Spleen (tissue), 11 donors: Measurements from ENCODE around the gene RBPMS2. TPM values are rescaled to one million over a fixed set of nuclear protein-coding genes. Genes with fewer than 3 reads are reported as not detected.

ENCODE experiments used
- DNase-seq: peaks from one replicate; pipeline ENCODE4 v3.0.0-alpha.2; 2020
- H3K27ac ChIP-seq, 8 donors: fragments of 200-600 bp; sonication (generic) in 7 of 8; 1 replicate in 4 of 8; 2 replicates in 4 of 8; pipeline versions ENCODE4 v1.5.0 to v1.8.0; 2016 to 2021; ENCODE audit warnings: inconsistent platforms in 4 of 8, mild to moderate bottlenecking in 4 of 8, moderate library complexity in 1 of 8
- H3K27me3 ChIP-seq, 7 donors: fragments of 200-600 bp; sonication (generic) in 6 of 7; replicated peaks in 1 of 7; 1 replicate in 4 of 7; 2 replicates in 3 of 7; pipeline versions ENCODE4 v1.5.0 to v1.8.0; 2016 to 2021; ENCODE audit warnings: inconsistent platforms in 3 of 7, mild to moderate bottlenecking in 1 of 7
- H3K36me3 ChIP-seq, 6 donors: fragments of 200-600 bp; sonication (generic) in 5 of 6; 1 replicate in 4 of 6; 2 replicates in 2 of 6; pipeline versions ENCODE4 v1.5.0 to v1.8.0; 2016 to 2021; ENCODE audit warnings: inconsistent platforms in 2 of 6
- H3K4me1 ChIP-seq, 6 donors: fragments of 200-600 bp; sonication (generic) in 5 of 6; 1 replicate in 3 of 6; 2 replicates in 3 of 6; pipeline versions ENCODE4 v1.5.0 to v1.8.0; 2016 to 2021; ENCODE audit warnings: inconsistent platforms in 3 of 6
- H3K4me3 ChIP-seq, 8 donors: fragments of 200-600 bp; sonication (generic) in 7 of 8; 1 replicate in 4 of 8; 2 replicates in 4 of 8; pipeline versions ENCODE4 v1.5.0 to v1.8.0; 2016 to 2021; ENCODE audit warnings: inconsistent platforms in 4 of 8, mild to moderate bottlenecking in 4 of 8, moderate library complexity in 2 of 8
- H3K9me3 ChIP-seq, 8 donors: fragments of 200-600 bp; sonication (generic) in 7 of 8; 1 replicate in 4 of 8; 2 replicates in 4 of 8; pipeline versions ENCODE4 v1.5.0 to v1.8.0; 2016 to 2021; ENCODE audit warnings: inconsistent platforms in 4 of 8
- CTCF ChIP-seq, 11 experiments: fragments of 200-600 bp in 7 of 11; fragments of 450-650 bp in 4 of 11; sonication (generic) in 4 of 11; IDR thresholded peaks in 8 of 11; conservative IDR thresholded peaks in 3 of 11; 1 replicate in 7 of 11; 2 replicates in 4 of 11; pipeline versions ENCODE4 v1.4.0 to v1.8.0; 2016 to 2021; ENCODE audit warnings: antibody characterized with exemption in 11 of 11, inconsistent platforms in 4 of 11, mild to moderate bottlenecking in 1 of 11
- POLR2A ChIP-seq, 3 donors: fragments of 450-650 bp; IDR thresholded peaks; one replicate each; pipeline ENCODE4 v1.5.1; 2017; ENCODE audit warnings: antibody characterized with exemption in 3 of 3, mild to moderate bottlenecking in 1 of 3
- POLR2AphosphoS5 ChIP-seq, 3 donors: sonication (generic); formaldehyde crosslinking; IDR thresholded peaks; one replicate each; pipeline ENCODE4 v1.5.1; 2017; ENCODE audit warnings: antibody characterized with exemption in 3 of 3
- WGBS, 5 donors: extraction: QIAGEN DNeasy Blood & Tissue Kit in 3 of 5; methylation state at CpG; one replicate each; pipeline versions ENCODE4 v1.1.5 to v1.1.7; 2013 to 2018; 5-methylcytosine and 5-hydroxymethylcytosine counted together
- intact Hi-C: fragments of 100-400 bp; cut with DNase I; formaldehyde crosslinking; loops from one replicate; pipeline ENCODE4 v1.15.0; 2023; ENCODE audit warnings: low total_unique reads
- polyA plus RNA-seq, 3 donors: library from polyadenylated mRNA; stranded (reverse); fragments of 200-250 nt; gene quantifications; one replicate each; pipeline ENCODE4 v1.2.1, GENCODE V29; 2013
- total RNA-seq, 7 donors: library from RNA; depleted of rRNA in 3 of 7; stranded (reverse); fragments of >200 nt in 3 of 7; fragmentation: NEBNext Ultra II Directional in 4 of 7; extraction: Animal tissue kit (Norgen Biotek cat#: 25700) in 4 of 7; gene quantifications; one replicate each; pipeline versions ENCODE4 v1.1.0 to v1.2.1, GENCODE V29; 2016 to 2021
- donor health status: healthy with polysubstance abuse.
- donor health status: DM: no; HTN: no; CAD: no; lungs with moderate emphysema.
- donor health status: DM: no; HTN: no; CAD: no.
- donor health status: Bipolar disorder and iron deficiency.
- donor health status: healthy.
- donor health status: DM: no; HTN: no; CAD: no.
- donor health status: DM: yes; HTN: yes; CAD: no.

The RBPMS2 gene
- total and polyA plus RNA-seq, 10 donors, result 1.0 to 6.0 (median 2.7) TPM

GRCh38 chr15:64695561-64695992 is 79.8 kb downstream of the RBPMS2 start:
- peak; percentile 72 for DNase-seq
- H3K9me3 ChIP-seq, result no peaks in the 10 kb centered on the region
- peak overlapping the region in 1 of 8 donors; percentile 17 for H3K4me3 ChIP-seq
- H3K27me3 ChIP-seq, result no peaks in the 10 kb centered on the region
- peak in 1 of 3 donors; percentile 67 for TF ChIP-seq POLR2AphosphoS5 (IDR thresholded peaks at IDR 0.05)
- no peak for TF ChIP-seq CTCF (IDR thresholded peaks at IDR 0.05 in 8 of 11, conservative IDR thresholded peaks at IDR 0.05 in 3 of 11)
- TF ChIP-seq POLR2A (IDR thresholded peaks at IDR 0.05), result no peak
- H3K36me3 ChIP-seq, result peaks cover 0 to 48% (median 9%) of the 10 kb centered on the region in 6 donors
- peaks cover 44 to 100% (median 90%) of the 10 kb centered on the region in 6 donors for H3K4me1 ChIP-seq
- intact Hi-C loops, result no loop called here
- WGBS, 5 donors, result 20 to 47% (median 28%) methylated on average over 6 of the region's 6 CpGs
- H3K27ac ChIP-seq, result peak overlapping the region; percentile 55 to 95 (median 78)

- Histone ChIP-seq H3K27ac (peak overlapping the region; percentile 5 to 95 (median 78)), H3K27me3 (no peaks in the 10 kb centered on the region), H3K36me3 (peaks cover 0 to 48% (median 17%) of the 10 kb centered on the region in 6 donors), H3K9me3 (no peaks in the 10 kb centered on the region), H3K4me1 (peaks cover 36 to 100% (median 87%) of the 10 kb centered on the region in 6 donors), H3K4me3 (peak overlapping the region in 1 of 8 donors; percentile 17)
- DNase-seq, result peak; percentile 17
- TF ChIP-seq POLR2AphosphoS5 (IDR thresholded peaks at IDR 0.05) (peak in 1 of 3 donors; percentile 26), CTCF (IDR thresholded peaks at IDR 0.05 in 8 of 11, conservative IDR thresholded peaks at IDR 0.05 in 3 of 11) (no peak)
- WGBS, 5 donors, result 51 to 88% (median 80%) methylated on average over 2 of the region's 2 CpGs
- intact Hi-C loops, result no loop called here
Measured at GRCh38 chr15:64694816-64695215, 80.6 kb downstream of the RBPMS2 start.

GRCh38 chr15:64693134-64693533 is 82.3 kb downstream of the RBPMS2 start:
- peak; percentile 70 for DNase-seq
- 58 to 75% (median 67%) methylated on average over 5 of the region's 5 CpGs for WGBS, 5 donors
- TF ChIP-seq POLR2AphosphoS5 (IDR thresholded peaks at IDR 0.05) (peak in 1 of 3 donors; percentile 65), CTCF (IDR thresholded peaks at IDR 0.05 in 8 of 11, conservative IDR thresholded peaks at IDR 0.05 in 3 of 11) (no peak), POLR2A (IDR thresholded peaks at IDR 0.05) (no peak)
- Histone ChIP-seq H3K36me3 (peaks cover 0 to 65% (median 31%) of the 10 kb centered on the region in 6 donors), H3K4me3 (peak overlapping the region in 1 of 8 donors; percentile 50), H3K27ac (peak overlapping the region in 7 of 8 donors; percentile 68 to 95 (median 82)), H3K4me1 (peaks cover 34 to 97% (median 74%) of the 10 kb centered on the region in 6 donors), H3K9me3 (no peaks in the 10 kb centered on the region), H3K27me3 (no peaks in the 10 kb centered on the region)
- intact Hi-C loops, result no loop called here

GRCh38 chr15:64691896-64692565 is 83.4 kb downstream of the RBPMS2 start:
- Histone ChIP-seq H3K4me1 (peaks cover 28 to 97% (median 69%) of the 10 kb centered on the region in 6 donors), H3K9me3 (no peaks in the 10 kb centered on the region), H3K27ac (peak overlapping the region in 7 of 8 donors; percentile 68 to 95 (median 82)), H3K36me3 (peaks cover 0 to 76% (median 42%) of the 10 kb centered on the region in 6 donors), H3K4me3 (peak overlapping the region in 1 of 8 donors; percentile 50), H3K27me3 (no peaks in the 10 kb centered on the region)
- DNase-seq, result peak; percentile 74
- peak in 1 of 3 donors; percentile 39 for TF ChIP-seq POLR2AphosphoS5 (IDR thresholded peaks at IDR 0.05)
- TF ChIP-seq POLR2A (IDR thresholded peaks at IDR 0.05), result no peak
- 43 to 79% (median 60%) methylated on average over 9 of the region's 9 CpGs for WGBS, 5 donors
- intact Hi-C loops, result no loop called here
